ENCODE measurements around the gene EHF.
A peak's percentile ranks its signal among the peaks of the same experiment; 100 is the strongest.

The EHF gene

DNA sequence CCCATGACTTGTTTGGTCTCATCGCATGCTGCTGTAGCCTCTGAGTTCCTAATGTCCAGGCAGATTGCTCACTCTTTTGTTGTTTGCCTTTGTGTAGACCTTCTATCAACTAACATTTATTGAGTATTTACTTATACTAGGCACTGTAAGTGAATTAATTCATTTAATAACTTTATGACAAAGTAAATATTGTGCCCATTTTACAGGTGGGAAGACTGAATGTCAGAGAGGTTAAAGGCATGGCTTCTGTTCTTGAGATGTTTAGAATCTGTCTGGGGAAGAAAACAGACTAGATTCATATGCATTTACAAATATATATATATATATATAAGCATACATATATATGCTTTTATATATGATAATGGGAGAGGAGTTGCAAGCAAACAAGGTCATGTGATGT lies 27.1 kb downstream of the EHF start:
- DNase-seq: no peak

- DNase-seq: no peak
These were observed 28.7 kb downstream of the EHF start for GRCh38 chr11:34649597-34649996.

GRCh38 chr11:34650528-34650927 lies 29.6 kb downstream of the EHF start:
- peak; percentile 86 for DNase-seq

GRCh38 chr11:34651551-34651950 lies 30.7 kb downstream of the EHF start:
- DNase-seq: no peak

GRCh38 chr11:34652191-34652973 lies 31.5 kb downstream of the EHF start:
- no peak for DNase-seq

DNA sequence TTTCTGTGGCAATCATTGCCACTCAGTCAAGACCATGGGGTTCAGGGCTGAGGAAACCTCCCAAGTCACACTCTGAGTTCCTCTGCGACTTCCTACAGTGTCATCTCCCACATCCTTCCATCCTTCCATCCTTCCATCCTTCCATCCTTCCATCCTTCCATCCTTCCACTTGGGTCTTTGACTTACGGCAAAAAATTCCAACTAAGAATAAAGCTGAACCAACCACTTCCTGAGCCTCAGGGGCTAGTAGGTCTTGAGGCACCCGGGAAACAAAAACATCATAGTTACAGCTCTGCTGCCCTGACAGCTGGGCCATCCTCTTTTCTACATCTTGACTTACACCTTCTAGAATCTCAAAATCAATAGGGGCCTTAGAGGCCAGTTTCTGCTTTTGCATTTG lies 32.1 kb downstream of the EHF start:
- no peak for DNase-seq

DNA sequence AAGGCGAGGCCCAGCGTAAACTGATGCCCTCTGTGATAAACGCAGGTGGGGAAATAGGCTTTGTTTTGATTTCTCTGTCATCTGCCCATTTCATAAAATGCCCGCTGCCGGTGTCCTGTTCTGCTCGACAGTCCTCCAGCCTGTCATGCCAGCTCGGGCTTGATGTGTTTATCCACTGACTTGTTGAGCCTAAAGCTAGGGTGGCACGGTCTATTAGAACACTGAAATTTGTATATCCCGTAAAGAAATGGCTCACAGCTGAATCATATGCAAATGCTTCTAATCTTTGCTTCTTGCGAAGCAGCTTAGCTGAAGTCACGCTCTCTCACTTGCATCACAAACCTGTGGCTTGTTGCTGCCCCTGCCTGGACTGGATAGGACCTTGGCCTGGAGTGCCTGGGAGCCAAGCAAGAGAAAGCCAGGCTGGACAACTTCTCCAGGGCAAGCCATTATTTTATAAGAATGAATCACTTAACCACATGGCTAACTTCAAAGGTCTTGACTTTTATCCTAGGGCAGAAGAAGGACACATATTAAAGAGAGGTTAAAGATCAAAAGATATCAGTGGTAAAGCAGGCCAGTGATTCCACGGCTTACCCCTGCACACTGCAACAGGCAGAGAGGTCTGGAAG lies 33.1 kb downstream of the EHF start:
- no peak for DNase-seq

DNA sequence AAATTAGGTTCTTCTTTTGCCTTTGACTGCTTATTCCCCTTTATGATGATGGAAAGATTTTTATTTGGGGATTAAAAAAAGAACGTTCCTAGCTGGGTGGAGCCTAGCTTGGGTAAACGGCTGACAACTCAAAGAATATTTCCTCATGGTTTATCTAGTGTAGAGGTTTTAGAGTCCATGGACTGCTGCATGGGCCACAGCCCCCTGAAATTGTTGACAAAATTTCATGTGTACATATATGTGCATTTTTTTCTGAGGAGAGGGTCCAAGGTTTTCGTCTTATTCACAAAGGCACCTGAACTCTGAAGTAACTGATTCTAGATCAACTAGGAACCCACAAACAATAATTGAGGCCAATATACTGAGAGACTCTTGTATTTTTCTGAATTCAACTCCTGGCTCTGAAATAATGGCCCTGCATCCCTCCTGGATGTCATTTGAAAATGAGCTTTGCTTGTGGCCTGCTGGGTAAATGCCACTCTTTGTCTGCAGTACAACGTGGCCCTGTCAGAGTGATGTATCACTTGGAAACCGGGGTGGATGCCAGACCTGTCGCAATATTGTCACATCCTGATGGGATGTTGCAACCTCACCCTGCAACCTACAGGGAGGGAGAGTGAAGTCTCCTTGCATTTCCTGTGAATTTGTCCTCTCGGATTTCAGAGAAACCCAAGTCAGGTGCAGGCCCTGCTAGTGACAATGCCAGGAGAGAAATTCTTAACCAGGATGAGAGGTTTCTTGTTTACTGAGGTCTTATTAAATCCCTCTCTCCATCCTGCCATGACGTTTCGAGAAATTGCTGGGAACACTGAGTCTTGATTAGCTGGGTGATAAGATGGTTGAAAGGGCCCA lies 33.8 kb downstream of the EHF start:
- DNase-seq: no peak

DNA sequence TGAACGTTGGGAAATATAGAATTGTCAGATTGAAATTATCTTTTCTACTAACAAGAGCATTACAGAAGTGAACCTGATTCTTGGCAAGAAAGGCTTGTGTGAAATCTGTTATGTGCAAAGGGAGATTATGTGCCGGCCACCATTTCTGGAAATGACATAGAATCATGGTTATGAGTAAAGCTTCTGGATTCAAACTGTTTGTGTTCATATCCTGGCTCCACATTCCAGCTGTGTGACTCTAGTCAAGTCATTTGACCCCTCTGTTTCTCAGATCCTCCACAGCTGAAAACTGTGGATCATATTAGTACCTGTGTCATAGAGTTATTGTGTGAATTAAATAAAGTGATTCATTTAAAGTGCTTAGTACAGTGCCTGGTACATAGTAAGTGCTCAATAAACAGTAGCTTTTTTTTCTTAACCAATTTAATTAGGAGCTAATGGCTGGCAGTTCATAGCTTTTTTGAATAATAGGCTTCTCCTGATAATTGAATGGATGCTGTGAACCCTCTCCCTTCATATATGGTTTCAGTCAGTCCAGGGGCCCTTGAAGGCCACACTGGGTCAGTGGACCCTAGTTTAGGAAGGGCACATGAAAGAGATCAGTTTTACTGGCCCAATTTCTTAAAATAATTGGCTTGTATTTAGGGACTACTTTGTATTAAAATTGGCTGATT lies 34.6 kb downstream of the EHF start:
- no peak for DNase-seq

GRCh38 chr11:34656062-34656720 lies 35.3 kb downstream of the EHF start:
- no peak for DNase-seq

- no peak for DNase-seq
These were observed 37.5 kb downstream of the EHF start for GRCh38 chr11:34658071-34659015.

DNA sequence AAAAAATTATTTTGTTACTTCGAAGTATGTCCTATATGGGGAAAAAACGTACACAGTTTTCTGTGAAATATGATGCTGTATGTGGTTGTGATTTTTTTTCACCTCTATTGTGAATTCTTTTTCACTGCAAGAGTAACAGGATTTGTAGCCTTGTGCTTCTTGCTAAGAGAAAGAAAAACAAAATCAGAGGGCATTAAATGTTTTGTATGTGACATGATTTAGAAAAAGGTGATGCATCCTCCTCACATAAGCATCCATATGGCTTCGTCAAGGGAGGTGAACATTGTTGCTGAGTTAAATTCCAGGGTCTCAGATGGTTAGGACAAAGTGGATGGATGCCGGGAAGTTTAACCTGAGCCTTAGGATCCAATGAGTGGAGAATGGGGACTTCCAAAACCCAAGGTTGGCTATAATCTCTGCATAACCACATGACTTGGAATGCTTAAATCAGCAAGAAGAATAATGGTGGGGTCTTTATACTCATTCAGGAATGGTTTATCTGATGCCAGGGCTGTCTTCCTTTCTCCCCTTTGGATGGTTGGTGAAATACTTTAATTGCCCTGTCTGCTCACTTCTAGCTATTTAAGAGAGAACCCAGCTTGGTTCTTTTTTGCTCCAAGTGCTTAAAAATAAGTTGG lies 38.3 kb downstream of the EHF start:
- no peak for DNase-seq

- DNase-seq: no peak
These were observed 44.4 kb downstream of the EHF start for GRCh38 chr11:34665077-34665835.

GRCh38 chr11:34667810-34668582 lies 47.1 kb downstream of the EHF start:
- DNase-seq: no peak

DNA sequence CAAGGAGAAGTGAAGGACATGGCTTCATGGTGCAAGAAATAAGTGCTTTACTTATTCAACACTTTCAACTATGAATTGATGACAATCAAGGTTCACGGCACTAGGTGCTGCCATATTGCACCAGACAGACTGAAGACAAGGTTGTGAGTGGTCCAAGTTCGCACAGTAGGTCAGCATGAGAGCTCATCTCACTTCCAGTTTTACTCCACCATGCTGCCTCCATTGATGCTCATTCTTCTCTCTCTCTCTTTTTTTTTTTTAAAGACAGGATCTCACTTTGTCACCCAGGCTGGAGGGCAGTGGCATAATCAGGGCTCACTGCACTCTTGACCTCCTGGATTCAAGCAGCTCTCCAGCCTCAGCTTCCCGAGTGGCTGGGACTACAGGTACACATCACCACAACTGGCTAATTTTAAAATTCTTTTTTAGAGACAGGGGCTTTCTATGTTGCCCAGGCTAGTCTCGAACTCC lies 47.7 kb downstream of the EHF start:
- no peak for DNase-seq

GRCh38 chr11:34669458-34669857 lies 48.6 kb downstream of the EHF start:
- no peak for DNase-seq

GRCh38 chr11:34671117-34671516 lies 50.2 kb downstream of the EHF start:
- DNase-seq: no peak

DNA sequence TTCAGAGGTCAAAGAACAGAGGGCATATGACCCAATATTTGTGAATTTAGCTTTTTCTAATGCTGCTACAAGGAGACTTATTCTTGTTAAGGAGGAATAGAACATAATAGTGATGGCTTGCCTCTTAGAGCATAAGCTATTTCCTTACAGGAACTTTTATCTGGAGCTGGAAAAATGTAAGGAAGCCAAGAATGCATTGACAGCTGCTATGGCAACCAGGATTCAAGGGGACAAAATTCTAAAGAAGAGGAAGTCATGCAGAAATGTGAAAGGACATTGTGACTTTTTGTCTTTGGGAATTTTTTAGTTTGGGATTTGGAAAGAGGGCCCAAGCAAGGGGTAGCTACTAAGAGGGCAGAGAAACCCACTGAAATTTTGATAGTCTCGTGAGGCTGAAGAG lies 51.1 kb downstream of the EHF start:
- DNase-seq: no peak

GRCh38 chr11:34674038-34674437 lies 53.1 kb downstream of the EHF start:
- DNase-seq: no peak
